PC-3 (cell line): Measurements from ENCODE around the gene CORO2A. TPM values are rescaled to one million over a fixed set of nuclear protein-coding genes. Genes with fewer than 3 reads are reported as not detected.
A peak's percentile ranks its signal among the peaks of the same experiment; 100 is the strongest.

Experiments
- ATAC-seq: fragments of 200-7000 bp; cut with Tn5 transposase; 2 replicates; pipeline ENCODE4 v1.9.1; 2020; ENCODE audit warnings: mild to moderate bottlenecking, moderate library complexity
- BruUV-seq: library from RNA; stranded (reverse); fragments of 400-500 nt; replicated peaks from 2 replicates; lab custom pipeline; 2021; lab: Mats Ljungman, UMichigan
- CTCF ChIA-PET: fragments of 300-600 bp; sonication (Branson Sonifier 250); formaldehyde crosslinking; loops from one replicate; lab custom pipeline; 2022; ENCODE audit warnings: antibody characterized with exemption; lab: Charles Lee
- POLR2A ChIA-PET: fragments of 300-600 bp; sonication (Branson Sonifier 250); formaldehyde crosslinking; loops from one replicate; lab custom pipeline; 2022; ENCODE audit warnings: antibody characterized with exemption; ENCODE audit not compliant: unreplicated experiment; lab: Charles Lee
- DNase-seq: peaks from one replicate; pipeline ENCODE4 v3.0.0-alpha.2; 2015
- H2AFZ ChIP-seq: fragments of 300-600 bp; sonication (generic); 2 replicates; pipeline ENCODE4 v1.6.0; 2016; ENCODE audit warnings: antibody characterized with exemption, low read length
- H3F3A ChIP-seq: fragments of 300-600 bp; sonication (generic); one replicate; pipeline ENCODE4 v1.6.0; 2017; ENCODE audit warnings: antibody characterized with exemption, low read length, control low read depth, mild to moderate bottlenecking; ENCODE audit not compliant: unreplicated experiment
- H3K27ac ChIP-seq: fragments of 300-600 bp; sonication (generic); 2 replicates; pipeline ENCODE4 v1.5.1; 2016; ENCODE audit warnings: mild to moderate bottlenecking, low read length
- H3K27me3 ChIP-seq: fragments of 300-600 bp; sonication (generic); 2 replicates; pipeline ENCODE4 v1.6.1; 2016; ENCODE audit warnings: low read length, mixed read lengths
- H3K36me3 ChIP-seq: fragments of 300-600 bp; sonication (generic); 2 replicates; pipeline ENCODE4 v1.6.1; 2016; ENCODE audit warnings: low read depth, mixed run types, low read length, mixed read lengths
- H3K4me1 ChIP-seq: fragments of 300-600 bp; sonication (generic); 2 replicates; pipeline ENCODE4 v1.5.1; 2016; ENCODE audit warnings: low read length; ENCODE audit not compliant: insufficient read depth
- H3K4me2 ChIP-seq: fragments of 300-600 bp; sonication (generic); 2 replicates; pipeline ENCODE4 v1.6.0; 2016; ENCODE audit warnings: low read length
- H3K4me3 ChIP-seq: fragments of 300-600 bp; sonication (generic); 2 replicates; pipeline ENCODE4 v1.5.1; 2016; ENCODE audit warnings: mild to moderate bottlenecking, low read length, mixed read lengths
- H3K79me2 ChIP-seq: fragments of 300-600 bp; sonication (generic); 2 replicates; pipeline ENCODE4 v1.6.1; 2017; ENCODE audit warnings: low read length, mixed read lengths
- H3K9ac ChIP-seq: fragments of 300-600 bp; sonication (generic); 2 replicates; pipeline ENCODE4 v1.6.0; 2016; ENCODE audit warnings: mild to moderate bottlenecking, low read length
- H3K9me2 ChIP-seq: fragments of 300-600 bp; sonication (generic); replicated peaks from 2 replicates; pipeline ENCODE4 v1.6.1; 2016; ENCODE audit warnings: mixed run types, low read length, mixed read lengths
- H3K9me3 ChIP-seq: fragments of 300-600 bp; sonication (generic); 2 replicates; pipeline ENCODE4 v1.6.1; 2016; ENCODE audit warnings: low read length, mixed read lengths
- H4K20me1 ChIP-seq: fragments of 300-600 bp; sonication (generic); 2 replicates; pipeline ENCODE4 v1.6.1; 2016; ENCODE audit warnings: low read length, mixed read lengths
- CTCF ChIP-seq: fragments of 300-600 bp; sonication (generic); conservative IDR thresholded peaks from 2 replicates; pipeline ENCODE4 v1.5.1; 2017; ENCODE audit warnings: antibody characterized with exemption, low read depth, mild to moderate bottlenecking, low read length
- EZH2 ChIP-seq: fragments of 300-600 bp; sonication (generic); IDR thresholded peaks from one replicate; pipeline ENCODE4 v1.6.1; 2017; ENCODE audit warnings: antibody characterized with exemption, mild to moderate bottlenecking, low read length; ENCODE audit not compliant: unreplicated experiment
- EZH2phosphoT487 ChIP-seq: fragments of 300-600 bp; sonication (generic); IDR thresholded peaks from 2 replicates; pipeline ENCODE4 v1.6.1; 2018; ENCODE audit warnings: mild to moderate bottlenecking, antibody characterized with exemption, low read length, borderline replicate concordance
- intact Hi-C: fragments of 100-400 bp; cut with micrococcal nuclease; formaldehyde crosslinking; loops from 2 replicates; pipeline ENCODE4 v1.9.0; 2023
- total RNA-seq: library from RNA; depleted of rRNA; stranded (reverse); fragments of >200 nt; gene quantifications from 2 replicates; pipeline ENCODE4 v1.2.3, GENCODE V29; 2014

Gene CORO2A
- total RNA-seq, 1 experiment from 2014 or later: 2.2 TPM

DNA sequence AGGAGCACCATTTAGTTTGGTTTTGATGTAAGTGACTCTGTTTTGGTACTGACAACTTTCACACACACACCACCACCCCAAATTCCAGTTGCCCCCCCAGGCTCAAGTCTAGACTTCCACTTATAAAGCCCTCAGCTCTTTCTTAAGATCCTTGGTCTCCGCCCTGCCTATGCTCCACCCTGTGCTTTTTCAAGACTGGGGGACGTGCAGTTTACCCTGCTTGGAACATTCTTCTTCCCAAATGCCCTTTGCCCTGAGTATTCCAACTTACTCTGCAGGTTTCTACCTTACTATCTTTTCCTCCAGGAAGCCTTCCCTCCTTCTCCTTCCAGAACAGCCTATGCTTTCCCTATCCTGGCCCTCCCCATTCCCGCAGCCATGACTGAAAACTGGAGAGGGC lies 72.0 kb downstream of the CORO2A start:
- Histone ChIP-seq H3K9me3 (no peaks in the 10 kb centered on the region), H3K9me2 (no peaks in the 10 kb centered on the region), H3K4me2 (peak overlapping the region; percentile 38; the same call in 1 of the 2 replicates), H4K20me1 (no peaks in the 10 kb centered on the region), H3K27ac (no peak overlapping the region), H3F3A (no peaks in the 10 kb centered on the region), H3K79me2 (peaks cover 15% of the 10 kb centered on the region), H3K4me1 (peaks cover 16% of the 10 kb centered on the region), H3K4me3 (no peak overlapping the region), H3K27me3 (no peaks in the 10 kb centered on the region), H3K36me3 (no peaks in the 10 kb centered on the region), H2AFZ (peak overlapping the region; percentile 57), H3K9ac (no peak overlapping the region)
- POLR2A ChIA-PET: no interaction called here
- CTCF ChIA-PET: interaction anchor here (0.6 kb wide), 1 partner anchor 110 kb away, joined by 3 read pairs; no protein-coding TSS in a partner anchor
- intact Hi-C loops: loop anchor here (5.0 kb wide), 1 partner anchor 37 kb away; no protein-coding TSS in a partner anchor
- ATAC-seq: no peak
- no TSS peak for BruUV-seq
- DNase-seq: no peak
- TF ChIP-seq EZH2phosphoT487: no peak
- TF ChIP-seq EZH2: no peak
- TF ChIP-seq CTCF: no peak

- Histone ChIP-seq H3K4me1 (peaks cover 16% of the 10 kb centered on the region), H4K20me1 (no peaks in the 10 kb centered on the region), H3K9ac (peak within 1 kb of the TSS; percentile 84), H3K36me3 (no peaks in the 10 kb centered on the region), H3K9me2 (no peaks in the 10 kb centered on the region), H3K4me2 (peak within 1 kb of the TSS; percentile 98), H3K79me2 (peaks cover 15% of the 10 kb centered on the region), H3F3A (no peaks in the 10 kb centered on the region), H3K9me3 (no peaks in the 10 kb centered on the region), H2AFZ (peak within 1 kb of the TSS; percentile 98), H3K4me3 (peak within 1 kb of the TSS; percentile 88), H3K27ac (peak within 1 kb of the TSS; percentile 30), H3K27me3 (no peaks in the 10 kb centered on the region)
- no TSS peak for BruUV-seq
- ChIA-PET POLR2A (interaction anchor here (0.7 to 0.8 kb wide), 2 partner anchors 100 to 152 kb away, joined by 3 read pairs; no protein-coding TSS in a partner anchor), CTCF (interaction anchor here (0.6 kb wide), 1 partner anchor 28 kb away, joined by 3 read pairs; no protein-coding TSS in a partner anchor)
- ATAC-seq (peak; percentile 81), DNase-seq (peak; percentile 62)
- intact Hi-C loops: loop anchor here (2.0 kb wide), 2 partner anchors 74 to 144 kb away; partner anchors contain the start of gene CORO2A
- peak; percentile 47; the same call in 1 of the 2 replicates for TF ChIP-seq CTCF
- TF ChIP-seq EZH2: no peak
- TF ChIP-seq EZH2phosphoT487: no peak
These were observed 73.5 kb downstream of the CORO2A start, which contains the start of gene TRIM14 for GRCh38 chr9:98118640-98119601. TRIM14 (minus strand) TSS chr9:98119222; CDS start chr9:98119188, 34 bp downstream.
